ENCODE measurements around the gene GNB4. TPM values are rescaled to one million over a fixed set of nuclear protein-coding genes. Genes with fewer than 3 reads are reported as not detected.

The GNB4 gene
- total RNA-seq, 1 experiment from 2014 or later = 26.7 TPM

DNA sequence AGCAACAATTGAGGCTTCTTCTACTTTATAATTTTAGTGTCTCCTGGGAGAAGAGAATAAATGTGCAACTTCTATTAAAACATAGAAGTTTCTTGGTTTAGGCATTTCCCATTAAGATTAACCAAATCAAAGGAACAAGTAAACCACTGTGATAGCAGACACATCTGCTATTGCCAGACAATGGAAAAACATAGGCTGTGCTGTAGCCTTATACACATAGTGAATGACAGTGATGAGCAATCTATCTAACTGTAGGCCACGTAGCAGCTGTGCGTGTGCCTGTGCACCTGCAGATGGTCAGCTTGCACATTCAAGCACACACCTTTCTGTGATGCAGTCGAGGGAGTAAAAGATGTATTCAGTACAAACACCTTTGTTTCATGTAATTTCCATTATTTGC, 32.7 kb downstream of the GNB4 start:
- no TSS peak for BruUV-seq (replicated peaks)
- POLR2A ChIA-PET = no interaction called here
- in situ Hi-C loops (cut with HindIII; ENCODE audit: low pct_unique_long_range_greater_than_20kb, low sequenced_read_pairs) = no loop called here

DNA sequence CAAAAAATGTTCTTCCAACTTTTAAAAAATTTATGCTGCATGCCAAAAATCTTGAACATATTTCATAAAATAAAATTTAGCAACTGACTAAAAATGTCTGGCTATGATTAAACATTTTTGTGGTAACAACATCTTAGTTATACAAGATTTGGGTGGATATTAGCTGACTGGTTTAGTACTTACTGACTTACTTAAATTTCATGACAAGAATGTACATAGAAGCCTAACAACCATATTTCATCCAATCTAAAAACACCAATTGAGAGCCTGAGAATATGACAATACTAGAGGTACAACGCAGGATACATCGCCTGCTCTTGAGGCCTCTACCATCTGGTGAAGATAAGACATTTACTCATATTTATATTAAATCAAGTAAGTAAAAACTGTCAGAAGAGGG, 34.6 kb downstream of the GNB4 start:
- ATAC-seq = no peak
- POLR2A ChIA-PET = no interaction called here
- Histone ChIP-seq H3K9me3 (ENCODE audit: control insufficient read depth, insufficient read depth, low read depth, low read length) (no peaks in the 10 kb centered on the region), H3K27me3 (ENCODE audit: control insufficient read depth, insufficient read depth, low read length) (no peaks in the 10 kb centered on the region), H3K4me1 (ENCODE audit: control insufficient read depth, insufficient read depth, low read length) (no peaks in the 10 kb centered on the region), H3K27ac (ENCODE audit: low read length) (no peak overlapping the region), H3K4me3 (ENCODE audit: low read depth in 2 of 2, low read length in 2 of 2) (no peak overlapping the region), H3K36me3 (ENCODE audit: control insufficient read depth, insufficient read depth, low read length) (no peaks in the 10 kb centered on the region)
- intact Hi-C loops (cut with micrococcal nuclease; ENCODE audit: unreplicated experiment) = no loop called here
- BruUV-seq (replicated peaks) = no TSS peak
- DNase-seq (ENCODE audit: low read depth, low spot score) = no peak
- in situ Hi-C loops (cut with HindIII; ENCODE audit: low pct_unique_long_range_greater_than_20kb, low sequenced_read_pairs) = no loop called here
- CTCF ChIA-PET = no interaction called here
- TF ChIP-seq SIN3A (IDR thresholded peaks at IDR 0.05; ENCODE audit: borderline replicate concordance, insufficient read depth, low read depth, low read length) (no peak), POLR2AphosphoS5 (IDR thresholded peaks at IDR 0.05; ENCODE audit: low read depth, low read length) (no peak), TCF7L2 (IDR thresholded peaks at IDR 0.05; ENCODE audit: low read depth, low read length) (no peak)
- TF ChIP-seq, protein P1, sequence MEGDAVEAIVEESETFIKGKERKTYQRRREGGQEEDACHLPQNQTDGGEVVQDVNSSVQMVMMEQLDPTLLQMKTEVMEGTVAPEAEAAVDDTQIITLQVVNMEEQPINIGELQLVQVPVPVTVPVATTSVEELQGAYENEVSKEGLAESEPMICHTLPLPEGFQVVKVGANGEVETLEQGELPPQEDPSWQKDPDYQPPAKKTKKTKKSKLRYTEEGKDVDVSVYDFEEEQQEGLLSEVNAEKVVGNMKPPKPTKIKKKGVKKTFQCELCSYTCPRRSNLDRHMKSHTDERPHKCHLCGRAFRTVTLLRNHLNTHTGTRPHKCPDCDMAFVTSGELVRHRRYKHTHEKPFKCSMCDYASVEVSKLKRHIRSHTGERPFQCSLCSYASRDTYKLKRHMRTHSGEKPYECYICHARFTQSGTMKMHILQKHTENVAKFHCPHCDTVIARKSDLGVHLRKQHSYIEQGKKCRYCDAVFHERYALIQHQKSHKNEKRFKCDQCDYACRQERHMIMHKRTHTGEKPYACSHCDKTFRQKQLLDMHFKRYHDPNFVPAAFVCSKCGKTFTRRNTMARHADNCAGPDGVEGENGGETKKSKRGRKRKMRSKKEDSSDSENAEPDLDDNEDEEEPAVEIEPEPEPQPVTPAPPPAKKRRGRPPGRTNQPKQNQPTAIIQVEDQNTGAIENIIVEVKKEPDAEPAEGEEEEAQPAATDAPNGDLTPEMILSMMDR (IDR thresholded peaks at IDR 0.05) = no peak
- TF ChIP-seq, protein P2, sequence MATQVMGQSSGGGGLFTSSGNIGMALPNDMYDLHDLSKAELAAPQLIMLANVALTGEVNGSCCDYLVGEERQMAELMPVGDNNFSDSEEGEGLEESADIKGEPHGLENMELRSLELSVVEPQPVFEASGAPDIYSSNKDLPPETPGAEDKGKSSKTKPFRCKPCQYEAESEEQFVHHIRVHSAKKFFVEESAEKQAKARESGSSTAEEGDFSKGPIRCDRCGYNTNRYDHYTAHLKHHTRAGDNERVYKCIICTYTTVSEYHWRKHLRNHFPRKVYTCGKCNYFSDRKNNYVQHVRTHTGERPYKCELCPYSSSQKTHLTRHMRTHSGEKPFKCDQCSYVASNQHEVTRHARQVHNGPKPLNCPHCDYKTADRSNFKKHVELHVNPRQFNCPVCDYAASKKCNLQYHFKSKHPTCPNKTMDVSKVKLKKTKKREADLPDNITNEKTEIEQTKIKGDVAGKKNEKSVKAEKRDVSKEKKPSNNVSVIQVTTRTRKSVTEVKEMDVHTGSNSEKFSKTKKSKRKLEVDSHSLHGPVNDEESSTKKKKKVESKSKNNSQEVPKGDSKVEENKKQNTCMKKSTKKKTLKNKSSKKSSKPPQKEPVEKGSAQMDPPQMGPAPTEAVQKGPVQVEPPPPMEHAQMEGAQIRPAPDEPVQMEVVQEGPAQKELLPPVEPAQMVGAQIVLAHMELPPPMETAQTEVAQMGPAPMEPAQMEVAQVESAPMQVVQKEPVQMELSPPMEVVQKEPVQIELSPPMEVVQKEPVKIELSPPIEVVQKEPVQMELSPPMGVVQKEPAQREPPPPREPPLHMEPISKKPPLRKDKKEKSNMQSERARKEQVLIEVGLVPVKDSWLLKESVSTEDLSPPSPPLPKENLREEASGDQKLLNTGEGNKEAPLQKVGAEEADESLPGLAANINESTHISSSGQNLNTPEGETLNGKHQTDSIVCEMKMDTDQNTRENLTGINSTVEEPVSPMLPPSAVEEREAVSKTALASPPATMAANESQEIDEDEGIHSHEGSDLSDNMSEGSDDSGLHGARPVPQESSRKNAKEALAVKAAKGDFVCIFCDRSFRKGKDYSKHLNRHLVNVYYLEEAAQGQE (IDR thresholded peaks at IDR 0.05; ENCODE audit: insufficient read depth in 1 of 2, low read depth in 2 of 2, low read length in 1 of 2) = no peak

More for the DNA sequence above, 32.7 kb downstream of the GNB4 start:
- no peak for DNase-seq (ENCODE audit: low read depth, low spot score)
- H3K27me3 ChIP-seq (ENCODE audit: control insufficient read depth, insufficient read depth, low read length) = no peaks in the 10 kb centered on the region
- no peak overlapping the region for H3K4me3 ChIP-seq (ENCODE audit: low read depth in 2 of 2, low read length in 2 of 2)
- TF ChIP-seq TCF7L2 (IDR thresholded peaks at IDR 0.05; ENCODE audit: low read depth, low read length) = no peak
- TF ChIP-seq SIN3A (IDR thresholded peaks at IDR 0.05; ENCODE audit: borderline replicate concordance, insufficient read depth, low read depth, low read length) = no peak
- TF ChIP-seq, protein P1 (IDR thresholded peaks at IDR 0.05) = no peak
- no peak for TF ChIP-seq POLR2AphosphoS5 (IDR thresholded peaks at IDR 0.05; ENCODE audit: low read depth, low read length)
- TF ChIP-seq, protein P2 (IDR thresholded peaks at IDR 0.05; ENCODE audit: insufficient read depth in 1 of 2, low read depth in 2 of 2, low read length in 1 of 2) = no peak
- ATAC-seq = no peak
- H3K9me3 ChIP-seq (ENCODE audit: control insufficient read depth, insufficient read depth, low read depth, low read length) = no peaks in the 10 kb centered on the region
- H3K36me3 ChIP-seq (ENCODE audit: control insufficient read depth, insufficient read depth, low read length) = no peaks in the 10 kb centered on the region
- intact Hi-C loops (cut with micrococcal nuclease; ENCODE audit: unreplicated experiment) = no loop called here
- CTCF ChIA-PET = no interaction called here
- no peaks in the 10 kb centered on the region for H3K4me1 ChIP-seq (ENCODE audit: control insufficient read depth, insufficient read depth, low read length)
- H3K27ac ChIP-seq (ENCODE audit: low read length) = no peak overlapping the region

Measured in Panc1 (cell line).